ENCODE measurements around the gene AKR1C1.
"Not testable (repeated sequence)": the region's sequence is repeated elsewhere in the genome, so short reads cannot be mapped to it uniquely, and the experiment has no call there.

AKR1C1 gene

DNA sequence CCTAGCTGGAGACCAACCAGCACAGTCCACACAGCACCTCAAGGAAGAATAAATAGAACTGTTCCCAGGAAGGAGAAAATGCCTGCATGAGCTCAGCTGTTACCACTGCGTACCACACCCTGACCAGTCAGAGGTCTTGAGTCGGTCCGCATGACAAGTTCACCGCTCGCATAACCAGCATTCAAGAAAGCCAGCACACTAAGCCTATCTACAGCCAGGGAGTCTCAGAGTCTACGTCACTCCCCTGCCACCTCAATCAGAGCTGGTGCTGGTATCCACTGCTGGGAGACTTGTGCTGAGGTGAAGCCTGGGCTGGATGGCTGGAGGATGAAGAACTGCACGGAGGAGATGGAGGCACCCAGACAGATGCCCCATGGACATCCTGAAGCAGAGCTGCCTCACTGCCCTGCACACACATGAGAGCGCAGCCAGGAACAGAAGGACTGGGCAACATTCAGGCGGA is 19.6 kb downstream of the AKR1C1 start:
- H3K4me3 ChIP-seq (ENCODE audit: low read depth, low read length), result no peak overlapping the region

DNA sequence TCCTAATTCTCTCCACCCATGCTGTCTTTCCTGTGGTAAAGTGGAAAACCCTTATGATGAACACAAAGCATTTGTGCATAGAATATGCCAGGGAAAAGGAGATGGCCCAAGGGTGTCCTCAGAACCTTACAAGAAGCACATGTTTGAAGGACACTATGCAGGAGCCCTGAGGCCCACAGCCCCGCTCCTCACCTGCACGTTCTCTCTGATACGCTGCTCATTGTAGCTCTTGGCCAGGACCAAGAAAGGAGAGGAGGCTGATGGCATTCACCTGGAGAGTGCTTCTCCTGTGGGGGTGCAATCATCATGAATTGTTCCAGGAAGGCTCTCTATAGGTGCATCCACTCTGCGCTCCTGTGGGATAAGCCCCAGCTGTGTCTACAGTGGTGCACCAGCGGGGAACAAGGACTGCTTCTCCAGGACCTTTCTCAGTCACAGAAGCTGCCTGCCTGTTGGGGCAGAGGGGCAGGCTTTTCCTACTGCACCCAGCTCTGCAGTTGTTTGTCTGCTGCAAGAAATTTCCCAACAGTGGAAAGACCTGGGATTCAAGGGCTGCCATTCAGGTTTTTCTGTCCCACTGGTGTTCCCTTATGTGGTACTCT is 20.5 kb downstream of the AKR1C1 start:
- no peak overlapping the region for H3K4me3 ChIP-seq (ENCODE audit: low read depth, low read length)

DNA sequence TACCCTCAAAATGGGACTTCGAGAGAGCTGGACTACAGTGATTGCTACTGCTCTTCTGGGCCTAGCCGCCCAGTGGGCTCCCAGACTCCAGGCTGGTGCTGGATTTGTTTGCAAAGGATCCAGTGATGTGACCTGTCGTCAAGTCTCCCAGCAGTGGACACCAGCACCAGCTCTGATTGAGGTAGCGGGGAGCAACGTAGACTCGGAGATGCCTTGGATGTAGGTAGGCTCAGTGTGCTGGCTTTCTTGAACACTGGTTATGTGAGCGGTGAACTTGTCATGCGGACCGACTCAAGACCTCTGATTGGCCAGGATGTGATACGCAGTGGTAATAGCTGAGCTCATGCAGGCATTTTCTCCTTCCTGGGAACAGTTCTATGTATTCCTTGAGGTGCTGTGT is 21.0 kb downstream of the AKR1C1 start:
- H3K4me3 ChIP-seq (ENCODE audit: low read depth, low read length), result no peak overlapping the region

DNA sequence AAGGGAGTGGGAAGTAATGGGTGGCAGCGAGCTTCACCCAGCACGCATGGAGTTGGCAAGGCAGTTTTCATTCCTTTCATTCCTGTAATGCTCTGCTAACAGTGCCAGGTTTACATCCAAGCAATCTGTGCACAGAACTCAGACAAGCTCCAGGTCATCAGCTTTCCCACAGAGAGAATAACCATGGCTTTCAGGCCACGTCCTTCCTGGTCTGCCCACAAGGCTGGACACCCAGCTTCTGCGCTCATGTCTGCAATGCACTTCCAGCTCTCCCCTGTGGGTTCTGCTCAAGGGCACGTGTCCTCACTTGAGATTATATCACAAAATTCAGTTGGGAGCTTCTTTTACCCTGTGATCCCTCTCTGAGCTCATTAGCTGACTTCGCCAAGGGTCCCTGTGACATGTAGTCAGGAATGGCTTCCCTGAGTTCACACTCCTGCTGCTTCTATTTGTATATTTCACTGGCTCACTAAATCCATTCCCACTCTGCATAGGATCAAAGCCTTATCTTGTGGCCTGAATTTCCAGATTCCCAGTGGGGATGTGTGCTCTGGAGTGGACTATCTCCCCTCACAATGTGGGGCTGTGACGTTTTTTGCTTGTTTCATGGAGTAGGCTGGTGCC is 21.9 kb downstream of the AKR1C1 start:
- H3K4me3 ChIP-seq (ENCODE audit: low read depth, low read length), result no peak overlapping the region

DNA sequence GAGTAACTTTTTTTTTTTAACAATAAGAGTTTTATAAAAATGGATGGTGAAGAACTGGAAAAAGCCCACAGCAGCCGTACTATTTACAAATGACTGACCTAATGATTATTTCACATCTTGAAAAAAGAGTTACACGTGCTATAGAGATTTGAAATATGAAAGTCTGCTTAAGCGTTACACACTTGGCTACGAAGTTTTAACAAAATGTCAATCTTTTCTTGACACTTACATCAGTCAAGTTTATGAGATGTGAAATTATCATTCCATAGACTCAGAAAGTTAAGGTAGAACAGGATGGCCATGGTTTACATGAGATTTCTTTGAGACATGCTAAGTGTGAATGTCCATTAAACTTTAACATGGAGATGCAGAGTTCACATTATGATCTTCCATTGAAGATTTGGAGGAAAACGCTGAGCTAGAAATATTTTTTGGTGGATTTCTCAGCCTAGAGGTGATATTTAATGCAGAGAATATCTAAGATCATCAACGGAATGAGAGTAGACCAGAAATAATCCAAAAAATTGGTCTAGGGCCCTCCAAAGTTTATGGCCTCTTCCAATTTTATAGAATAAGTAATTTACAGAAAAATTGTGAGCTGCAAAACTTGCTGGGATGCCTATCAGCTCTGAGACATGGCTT is 24.9 kb downstream of the AKR1C1 start:
- not testable (repeated sequence) for H3K4me3 ChIP-seq (ENCODE audit: low read depth, low read length)

DNA sequence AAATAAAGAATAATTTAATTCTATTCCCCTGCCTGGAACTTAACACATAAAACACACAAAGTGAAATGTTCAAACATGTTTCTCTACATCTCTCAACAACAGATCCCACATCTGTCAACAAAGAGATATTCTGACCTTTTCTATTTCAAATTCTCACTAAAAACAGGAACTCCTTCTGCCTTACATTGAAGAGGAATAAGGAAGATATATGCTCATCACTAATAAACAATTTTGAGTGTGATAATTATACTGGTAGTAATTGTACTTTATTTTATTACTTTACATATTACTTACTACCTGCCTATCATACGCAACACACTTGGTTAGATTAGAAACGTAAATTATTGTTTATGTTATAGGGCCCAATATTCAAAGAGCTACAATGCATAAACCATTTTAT is 27.0 kb downstream of the AKR1C1 start:
- H3K4me3 ChIP-seq (ENCODE audit: low read depth, low read length), result no peak overlapping the region

DNA sequence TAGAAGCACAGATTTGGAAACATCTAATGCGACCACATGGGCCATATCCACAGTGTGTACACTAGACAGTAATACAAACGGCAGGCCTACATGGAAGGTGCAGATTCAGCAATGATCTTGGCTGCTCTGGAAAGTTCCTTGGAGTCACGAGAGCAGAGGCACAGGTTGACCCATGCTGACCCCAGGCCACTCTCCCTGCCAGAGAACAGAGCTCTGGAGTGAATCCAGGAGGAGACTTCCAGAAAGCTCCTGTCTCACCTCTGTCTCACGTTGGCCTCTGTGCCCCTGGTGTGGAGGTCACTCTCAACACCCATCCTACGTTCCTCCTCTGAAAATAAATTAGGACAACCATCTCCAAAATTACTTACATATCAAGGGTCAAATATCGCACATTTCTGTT is 28.2 kb downstream of the AKR1C1 start:
- not testable (repeated sequence) for H3K4me3 ChIP-seq (ENCODE audit: low read depth, low read length)

DNA sequence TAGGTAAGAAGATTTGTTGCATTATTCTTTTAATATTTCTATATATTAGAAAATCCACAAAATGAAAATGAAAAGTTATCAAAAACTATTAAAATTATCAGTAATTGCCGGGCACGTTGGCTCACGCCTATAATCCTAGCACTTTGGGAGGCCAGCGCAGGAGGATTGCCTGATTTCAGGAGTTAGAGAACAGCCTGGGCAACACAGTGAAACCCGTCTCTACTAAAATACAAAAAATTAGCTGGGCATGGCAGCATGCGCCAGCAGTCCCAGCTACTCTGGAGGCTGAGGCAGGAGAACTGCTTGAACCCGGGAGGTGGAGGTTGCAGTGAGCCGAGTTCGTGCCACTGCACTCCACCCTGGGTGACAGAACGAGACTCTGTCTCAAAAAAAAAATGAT is 29.3 kb downstream of the AKR1C1 start:
- H3K4me3 ChIP-seq (ENCODE audit: low read depth, low read length), result not testable (repeated sequence)

DNA sequence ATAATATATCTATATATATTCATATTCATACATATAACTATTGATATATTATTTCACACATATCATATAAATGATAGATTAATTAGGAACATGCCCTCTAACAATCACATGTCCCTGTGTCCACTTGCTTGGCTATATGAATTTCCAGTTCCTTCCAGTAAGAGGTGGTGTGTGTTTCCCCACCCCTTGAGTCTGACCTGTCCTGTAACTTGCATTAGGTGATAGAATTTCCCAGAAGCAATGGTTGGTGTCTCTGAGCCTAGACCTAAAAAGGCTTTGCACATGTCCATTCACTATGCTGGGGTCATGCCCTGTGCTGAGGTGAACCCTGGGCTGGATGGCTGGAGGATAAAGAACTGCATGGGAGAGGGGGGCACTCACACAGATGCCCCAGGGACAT is 31.0 kb downstream of the AKR1C1 start:
- not testable (repeated sequence) for H3K4me3 ChIP-seq (ENCODE audit: low read depth, low read length)

DNA sequence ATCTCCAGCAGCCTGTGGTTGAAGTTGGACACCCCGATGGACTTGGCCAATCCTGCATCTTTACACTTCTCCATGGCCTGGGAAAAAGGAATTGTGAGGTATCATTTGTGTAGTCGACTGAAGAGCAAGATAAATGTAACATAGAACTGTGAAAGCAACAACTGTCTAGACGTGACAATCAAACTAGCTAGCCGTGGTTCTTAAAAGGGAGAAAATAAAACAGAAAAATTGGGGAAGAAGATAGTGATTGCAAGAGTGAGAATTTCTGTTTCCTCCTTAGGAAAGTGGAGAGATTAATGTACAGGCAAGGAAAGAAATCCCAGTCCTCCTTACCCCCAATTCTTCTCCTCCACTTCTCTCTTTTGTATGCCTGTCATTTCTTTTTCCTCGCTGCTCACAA is 35.5 kb downstream of the AKR1C1 start:
- H3K4me3 ChIP-seq (ENCODE audit: low read depth, low read length), result no peak overlapping the region

DNA sequence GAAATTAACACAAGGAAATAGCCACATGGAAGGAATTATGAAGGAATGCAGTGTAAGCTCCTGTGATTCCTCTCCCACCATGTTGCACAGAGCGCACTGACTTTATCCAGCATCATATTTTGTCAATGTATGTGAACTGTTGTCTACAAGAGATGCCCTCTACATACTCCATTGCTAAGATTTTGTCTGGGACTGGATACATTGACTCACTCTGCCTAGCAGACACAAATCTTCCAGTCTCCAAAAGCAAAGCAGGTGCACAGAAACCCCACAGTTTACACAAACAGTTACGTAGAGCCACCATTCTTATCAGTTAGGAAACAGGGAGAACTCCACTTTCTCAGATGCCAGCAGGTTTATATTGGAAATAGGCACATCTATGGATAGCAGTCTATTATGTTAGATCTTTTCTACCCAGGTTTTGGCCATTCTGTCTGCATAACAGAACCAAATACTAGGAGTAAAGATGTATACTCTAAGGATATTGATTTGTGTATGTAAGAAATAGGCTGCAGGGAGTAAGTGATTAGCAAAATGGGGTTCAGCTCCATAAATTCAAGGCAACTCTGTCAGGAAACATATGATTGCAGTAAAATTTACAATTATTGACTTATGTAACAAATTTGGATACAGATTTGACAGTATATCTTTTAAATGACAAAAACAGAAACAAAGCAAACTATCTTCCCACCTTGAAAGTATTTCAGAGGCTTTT is 39.0 kb downstream of the AKR1C1 start:
- H3K4me3 ChIP-seq (ENCODE audit: low read depth, low read length), result no peak overlapping the region

DNA sequence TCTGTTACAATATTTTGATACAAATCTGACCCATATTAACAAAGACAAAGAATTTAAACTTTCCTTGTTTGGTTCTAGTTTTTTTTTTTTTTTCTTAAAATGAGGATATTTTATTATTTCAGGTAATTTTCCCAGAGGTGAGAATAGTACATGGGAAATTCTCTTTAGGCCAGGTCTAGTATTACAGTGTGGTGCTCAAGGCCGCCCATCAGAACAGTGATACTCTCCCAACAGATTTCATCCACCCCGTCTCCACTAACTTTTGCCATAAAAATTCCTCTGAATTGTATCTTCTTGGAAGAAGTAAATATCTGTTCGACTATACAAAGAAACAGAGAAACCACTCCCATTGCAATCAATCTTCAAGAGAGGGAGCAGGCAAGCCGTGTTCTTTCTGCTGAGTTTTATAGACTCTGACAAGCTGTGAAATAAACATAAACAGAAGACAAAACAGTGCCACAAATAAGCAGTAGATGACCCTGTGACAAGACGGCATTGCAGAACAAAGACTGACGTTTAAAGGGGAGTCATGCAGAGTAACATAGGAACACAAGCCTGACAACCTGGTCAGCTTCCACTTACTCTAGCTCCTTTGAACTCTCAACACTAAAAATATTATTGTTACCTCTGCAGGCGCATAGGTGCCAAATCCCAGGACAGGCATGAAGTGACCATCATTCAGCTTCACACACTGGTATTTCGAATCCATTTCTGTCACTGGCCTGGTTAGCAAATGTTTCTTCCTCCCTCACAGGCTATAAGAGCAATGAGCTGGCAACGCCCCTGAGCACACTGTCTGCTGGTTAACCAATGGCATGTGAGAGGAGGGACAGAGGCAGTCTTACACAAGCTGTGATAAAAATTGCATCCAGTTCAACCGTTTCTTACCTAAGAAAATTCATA is 40.2 kb downstream of the AKR1C1 start, which contains the start of gene AKR1C2:
AKR1C2 (minus strand) TSS at position 731 of the 903 bp plus-strand sequence; CDS start at position 709, 22 bp downstream.
- H3K4me3 ChIP-seq (ENCODE audit: low read depth, low read length), result not testable (repeated sequence)

DNA sequence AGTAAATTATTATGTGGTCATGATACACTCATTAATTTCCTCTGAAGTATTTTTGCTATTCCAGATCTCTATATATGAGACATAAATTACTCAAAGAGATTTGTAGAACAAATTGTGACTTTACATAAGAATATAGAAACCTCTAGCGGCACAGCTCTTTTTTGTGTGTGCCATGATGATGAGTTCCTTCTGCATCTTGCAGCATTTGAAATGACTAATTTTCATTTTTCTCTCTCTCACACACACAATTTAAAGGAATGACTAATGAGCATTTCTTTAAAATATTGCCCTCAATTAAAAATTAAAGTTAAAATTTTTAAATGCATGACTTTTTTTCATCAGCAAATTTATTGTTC is 40.8 kb downstream of the AKR1C1 start:
- not testable (repeated sequence) for H3K4me3 ChIP-seq (ENCODE audit: low read depth, low read length)

DNA sequence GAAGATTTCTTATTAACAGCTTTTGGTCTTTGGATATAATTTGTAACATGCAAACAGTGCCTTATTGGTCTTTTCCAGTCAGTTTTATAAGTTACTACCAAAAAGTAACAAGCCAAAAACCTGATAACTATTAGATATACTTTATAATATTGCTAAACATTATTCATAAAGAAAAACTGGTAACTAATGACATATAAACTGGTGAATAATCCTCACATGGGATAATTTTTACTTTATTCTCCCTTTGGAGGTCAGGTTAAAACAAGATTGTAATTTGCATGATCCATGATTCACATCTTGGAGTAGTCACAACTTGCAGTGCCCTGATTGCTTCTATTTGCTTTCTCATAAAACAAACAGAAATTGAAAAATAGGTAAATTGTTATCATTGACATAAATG is 41.3 kb downstream of the AKR1C1 start:
- H3K4me3 ChIP-seq (ENCODE audit: low read depth, low read length), result not testable (repeated sequence)

DNA sequence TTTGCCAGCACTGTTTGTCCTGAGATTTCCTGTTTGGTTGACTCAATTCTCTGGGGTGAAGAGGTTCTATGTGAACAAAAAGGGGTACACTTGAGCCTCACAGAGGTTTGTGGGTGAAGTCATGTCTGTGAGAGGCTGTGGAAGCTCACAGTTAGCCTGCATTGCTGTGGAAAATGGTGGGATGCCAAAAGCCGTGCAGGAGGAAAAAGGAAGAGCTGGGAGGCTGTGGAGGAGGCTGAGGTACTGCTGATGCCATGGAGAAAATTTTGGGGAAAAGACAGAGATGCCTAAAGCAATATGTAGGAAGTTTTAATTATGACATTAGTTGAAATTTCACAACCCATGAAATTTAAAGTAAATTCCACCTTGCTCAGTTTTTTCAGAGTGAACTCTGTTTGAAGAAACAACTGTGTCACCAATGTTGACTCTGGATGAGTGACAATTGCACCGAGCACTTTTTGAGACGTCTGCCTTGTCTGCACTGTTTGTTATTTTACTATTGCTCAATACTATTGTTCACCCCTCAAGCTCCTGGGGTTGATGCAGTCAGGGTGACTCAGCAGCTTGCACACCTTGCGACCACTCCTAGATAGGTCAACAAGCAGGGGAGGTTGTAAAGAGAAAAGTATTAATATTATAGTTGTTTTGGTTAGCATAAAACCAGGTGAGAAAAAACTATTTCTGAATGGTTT is 45.8 kb downstream of the AKR1C1 start:
- not testable (repeated sequence) for H3K4me3 ChIP-seq (ENCODE audit: low read depth, low read length)

DNA sequence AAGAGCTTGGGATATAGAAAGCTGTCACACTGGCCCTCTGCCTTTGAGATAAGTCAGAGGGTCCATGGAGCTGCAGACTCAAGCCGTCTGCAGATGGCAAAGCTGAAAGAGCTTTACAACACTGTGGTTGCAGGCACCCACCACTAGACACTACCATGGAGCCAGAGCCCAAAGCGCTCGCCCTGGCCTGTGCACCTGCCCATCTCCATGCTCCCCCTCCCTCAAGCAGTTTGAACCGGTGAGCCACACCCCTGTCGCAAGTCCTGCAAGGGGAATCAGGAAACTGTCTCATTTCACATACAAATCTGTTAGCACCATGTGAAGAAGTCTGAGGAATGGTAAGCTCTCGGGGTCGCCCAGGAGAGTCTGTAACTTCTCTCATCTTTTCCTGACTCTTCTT is 46.8 kb downstream of the AKR1C1 start:
- H3K4me3 ChIP-seq (ENCODE audit: low read depth, low read length), result not testable (repeated sequence)

DNA sequence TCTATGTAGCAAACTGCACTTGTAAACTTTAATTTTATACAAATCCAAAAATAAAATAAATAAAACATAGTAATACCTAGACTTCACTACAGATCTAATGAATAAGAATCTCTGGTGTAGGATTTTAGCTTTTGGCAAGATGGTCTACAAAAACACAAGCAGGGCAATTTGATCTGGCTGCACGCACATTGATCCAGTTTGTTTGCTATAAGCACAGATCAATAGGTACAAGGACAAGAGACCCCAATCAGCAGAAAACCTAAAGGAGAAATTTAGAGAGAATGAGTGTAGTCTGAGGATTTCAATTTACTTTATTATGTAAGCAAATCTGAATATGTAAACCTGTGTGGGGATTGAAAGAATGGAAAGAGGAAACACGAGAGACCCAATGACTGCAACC is 48.2 kb downstream of the AKR1C1 start:
- not testable (repeated sequence) for H3K4me3 ChIP-seq (ENCODE audit: low read depth, low read length)

DNA sequence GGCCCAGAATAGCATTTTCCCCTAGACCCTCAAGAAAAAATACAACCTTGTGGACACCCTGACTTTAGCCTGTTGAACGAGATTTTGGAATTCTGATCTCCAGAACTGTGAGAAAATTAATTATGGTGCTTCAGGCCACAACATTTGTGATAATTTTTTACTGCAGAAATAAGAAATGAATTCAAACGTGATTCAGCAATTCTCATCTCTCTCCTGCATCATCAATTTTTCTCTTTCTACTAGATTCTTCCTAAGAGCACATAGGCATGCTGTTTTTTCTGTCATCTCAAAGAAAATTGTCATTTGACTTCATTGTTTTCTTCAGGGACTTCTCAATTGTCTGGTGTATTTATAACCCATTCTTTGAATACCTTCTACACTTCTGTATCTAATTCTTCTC is 49.4 kb downstream of the AKR1C1 start:
- H3K4me3 ChIP-seq (ENCODE audit: low read depth, low read length), result no peak overlapping the region

DNA sequence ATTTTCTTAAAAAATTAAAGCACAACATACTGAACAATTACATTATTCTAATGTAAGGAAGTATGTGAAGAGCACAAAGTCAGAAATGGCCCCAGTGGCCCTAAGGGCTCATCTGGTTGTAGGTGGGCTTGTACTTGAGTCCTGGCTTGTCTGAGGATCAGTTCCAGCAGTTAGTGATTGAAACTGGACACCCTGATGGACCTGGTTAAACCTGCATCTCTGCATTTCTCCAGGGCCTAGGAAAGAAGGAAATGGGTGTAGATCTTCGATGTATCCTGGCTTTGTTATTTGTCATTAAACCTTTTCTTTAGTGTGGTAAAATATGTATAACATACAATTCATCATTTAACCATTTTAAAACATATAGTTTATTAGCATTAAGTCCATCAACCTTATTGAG is 50.2 kb downstream of the AKR1C1 start:
- no peak overlapping the region for H3K4me3 ChIP-seq (ENCODE audit: low read depth, low read length)

DNA sequence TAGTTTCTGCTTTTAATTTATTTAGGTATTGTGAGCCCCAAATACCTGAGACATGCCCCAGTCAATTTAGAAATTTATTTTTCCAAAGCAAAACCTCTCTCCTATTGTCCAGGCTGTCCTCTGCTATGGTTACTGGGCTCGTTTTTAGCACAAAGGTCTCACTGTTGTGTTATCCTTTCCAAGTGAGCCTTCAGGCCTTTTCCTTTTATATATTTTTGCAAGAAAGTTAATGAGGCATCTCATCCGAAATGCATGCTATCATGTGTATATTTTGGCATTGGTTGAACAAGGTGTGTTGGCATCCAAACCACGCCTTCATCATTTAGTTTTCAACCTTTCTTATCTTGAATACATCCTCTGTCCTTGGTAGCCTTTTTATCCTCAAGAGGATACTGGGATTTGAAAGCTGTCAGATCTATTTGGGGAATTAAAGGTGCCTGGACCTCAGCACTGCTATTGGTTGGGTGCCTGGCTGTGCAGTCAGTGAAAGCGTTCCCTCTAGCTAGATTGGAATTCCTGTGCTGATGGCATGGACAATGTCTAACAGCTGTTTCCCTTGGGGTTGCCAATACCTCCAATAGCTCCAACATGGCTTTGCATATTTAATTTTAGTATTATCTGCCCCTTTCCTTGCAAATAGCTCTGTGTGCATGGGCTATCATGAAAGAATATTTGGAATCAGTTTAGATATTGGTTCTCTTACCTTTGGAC is 51.1 kb downstream of the AKR1C1 start:
- H3K4me3 ChIP-seq (ENCODE audit: low read depth, low read length), result not testable (repeated sequence)

Data from iPS-11a (cell line).